Measurements from ENCODE around the gene SLC45A3. TPM values are rescaled to one million over a fixed set of nuclear protein-coding genes. Genes with fewer than 3 reads are reported as not detected.

Gene SLC45A3
- 13.4 and 14.5 TPM in 2 replicates for total RNA-seq (2014; rRNA removed; shearing (Covaris generic))

GRCh38 chr1:205680073-205680851 lies at the start of gene SLC45A3:
Gene SLC45A3 (minus strand): TSS chr1:205680509. CDS start chr1:205664656, 15,853 bp downstream.

GRCh38 chr1:205631768-205632668 lies 48.3 kb downstream of the SLC45A3 start, which contains the start of gene ELK4:
Gene ELK4 (minus strand): TSS chr1:205632011. CDS start chr1:205623882, 8,129 bp downstream.

Small RNA genes within 50 kb of the gene (small RNA-seq; reads per million reads assigned to genes)
- gene RF00017: not detected

Other genes with a start within 250 kb of the SLC45A3 start
- gene BLACAT1, start 224.5 kb downstream of the SLC45A3 start, total RNA-seq (2014; rRNA removed; shearing (Covaris generic)): 2.9 and 3.2 TPM in 2 replicates
- 4.1 and 6.6 TPM in 2 replicates for gene CDK18, start 175.8 kb downstream of the SLC45A3 start, total RNA-seq (2014; rRNA removed; shearing (Covaris generic))
- 13.9 and 14.6 TPM in 2 replicates for gene ELK4, start 48.5 kb downstream of the SLC45A3 start, total RNA-seq (2014; rRNA removed; shearing (Covaris generic))
- gene NUCKS1, start 69.7 kb upstream of the SLC45A3 start, total RNA-seq (2014; rRNA removed; shearing (Covaris generic)): 103 and 104 TPM in 2 replicates
- 13.6 and 16.4 TPM in 2 replicates for gene RAB29, start 95.0 kb upstream of the SLC45A3 start, total RNA-seq (2014; rRNA removed; shearing (Covaris generic))
- gene SLC41A1, start 132.7 kb upstream of the SLC45A3 start, total RNA-seq (2014; rRNA removed; shearing (Covaris generic)): 25.3 and 25.6 TPM in 2 replicates
- not detected in 2 replicates for gene PM20D1, start 169.6 kb upstream of the SLC45A3 start, total RNA-seq (2014; rRNA removed; shearing (Covaris generic))

Data from A375 (cell line).